A673 (cell line): ENCODE results near the gene FAS. TPM values are rescaled to one million over a fixed set of nuclear protein-coding genes. Genes with fewer than 3 reads are reported as not detected.

Experiments used
- BruUV-seq: library from RNA; stranded (reverse); fragments of 400-500 nt; replicated peaks from 2 replicates; lab custom pipeline; 2021; lab: Mats Ljungman, UMichigan
- CTCF ChIA-PET: fragments of 300-600 bp; sonication (Branson Sonifier 250); formaldehyde crosslinking; loops from one replicate; lab custom pipeline; 2022; ENCODE audit warnings: antibody characterized with exemption; lab: Charles Lee
- POLR2A ChIA-PET: fragments of 300-600 bp; sonication (Branson Sonifier 250); formaldehyde crosslinking; loops from one replicate; lab custom pipeline; 2022; ENCODE audit warnings: antibody characterized with exemption; ENCODE audit not compliant: low non-redundant PET; lab: Charles Lee
- DNase-seq: peaks from one replicate; pipeline ENCODE4 v3.0.0-alpha.2; 2015; ENCODE audit warnings: low spot score
- H3K27ac ChIP-seq: fragments of 200-600 bp; sonication (generic); 2 replicates; pipeline ENCODE4 v1.5.1; 2016; ENCODE audit warnings: mixed run types, low read depth, mild to moderate bottlenecking, mixed read lengths, antibody characterized with exemption, low read length; ENCODE audit not compliant: poor library complexity, severe bottlenecking
- H3K27me3 ChIP-seq: fragments of 200-600 bp; sonication (generic); replicated peaks from 2 replicates; pipeline ENCODE4 v1.6.1; 2017; ENCODE audit warnings: mixed run types, low read depth, mild to moderate bottlenecking, mixed read lengths, antibody characterized with exemption, low read length; ENCODE audit not compliant: insufficient read depth, poor library complexity
- H3K36me3 ChIP-seq: fragments of 200-600 bp; sonication (generic); 2 replicates; pipeline ENCODE4 v1.6.1; 2016; ENCODE audit warnings: mixed run types, mild to moderate bottlenecking, mixed read lengths, antibody characterized with exemption, low read length; ENCODE audit not compliant: insufficient read depth, poor library complexity, severe bottlenecking
- H3K4me1 ChIP-seq: fragments of 200-600 bp; sonication (generic); 2 replicates; pipeline ENCODE4 v1.6.1; 2017; ENCODE audit warnings: mixed run types, mild to moderate bottlenecking, mixed read lengths, antibody characterized with exemption, low read length; ENCODE audit not compliant: insufficient read depth, poor library complexity, severe bottlenecking
- H3K4me3 ChIP-seq: fragments of 200-600 bp; sonication (generic); 2 replicates; pipeline ENCODE4 v1.5.1; 2016; ENCODE audit warnings: low read depth, mixed run types, mild to moderate bottlenecking, mixed read lengths, low read length; ENCODE audit not compliant: poor library complexity, severe bottlenecking
- H3K9me3 ChIP-seq: fragments of 200-600 bp; sonication (generic); 2 replicates; pipeline ENCODE4 v1.6.1; 2016; ENCODE audit warnings: mixed run types, low read depth, mild to moderate bottlenecking, mixed read lengths, antibody characterized with exemption, low read length; ENCODE audit not compliant: poor library complexity, severe bottlenecking
- EZH2 ChIP-seq: fragments of 200-600 bp; sonication (generic); IDR thresholded peaks from 2 replicates; pipeline ENCODE4 v1.6.1; 2017; ENCODE audit warnings: borderline replicate concordance, low read depth, mild to moderate bottlenecking, mixed read lengths, antibody characterized with exemption, low read length; ENCODE audit not compliant: poor library complexity, severe bottlenecking
- intact Hi-C: fragments of 100-400 bp; cut with micrococcal nuclease; formaldehyde crosslinking; loops from one replicate; pipeline ENCODE4 v1.10.0; 2022; ENCODE audit not compliant: unreplicated experiment
- total RNA-seq: library from RNA; stranded (reverse); gene quantifications from 2 replicates; pipeline ENCODE4 v1.2.3, GENCODE V29; 2021
- TF ChIP-seq, protein P1 (sequence below): fragments of 300-800, 200-600 bp; sonication (generic); conservative IDR thresholded peaks from 2 replicates; pipeline ENCODE4 v1.5.1; 2017; ENCODE audit warnings: low read depth, mild to moderate bottlenecking, antibody characterized with exemption, low read length, moderate library complexity, mixed read lengths

The FAS gene
- total RNA-seq, 1 experiment from 2014 or later = 30.4 TPM

DNA sequence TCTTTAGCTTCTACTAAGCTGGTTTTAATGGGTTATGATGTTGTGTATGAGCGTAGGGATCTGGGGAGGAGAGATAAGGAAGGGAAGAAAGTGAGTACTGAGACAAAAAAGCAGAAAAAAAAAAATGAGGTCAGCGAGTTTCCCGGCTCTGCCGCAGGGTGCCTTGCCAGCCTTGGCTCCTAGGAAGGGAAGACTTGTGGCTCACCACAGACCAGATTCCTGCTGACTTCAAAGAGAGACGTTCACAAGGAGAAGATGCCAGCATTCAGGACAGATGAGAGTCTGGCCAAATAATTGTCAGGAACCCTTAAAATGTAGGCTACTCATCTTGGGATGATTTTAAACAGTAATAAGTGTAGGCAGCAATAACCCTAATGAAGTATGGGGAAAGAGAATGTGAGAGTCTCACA is 11.4 kb upstream of the FAS start:
- no peaks in the 10 kb centered on the region for H3K36me3 ChIP-seq
- DNase-seq = peak; percentile 68
- POLR2A ChIA-PET = no interaction called here

DNA sequence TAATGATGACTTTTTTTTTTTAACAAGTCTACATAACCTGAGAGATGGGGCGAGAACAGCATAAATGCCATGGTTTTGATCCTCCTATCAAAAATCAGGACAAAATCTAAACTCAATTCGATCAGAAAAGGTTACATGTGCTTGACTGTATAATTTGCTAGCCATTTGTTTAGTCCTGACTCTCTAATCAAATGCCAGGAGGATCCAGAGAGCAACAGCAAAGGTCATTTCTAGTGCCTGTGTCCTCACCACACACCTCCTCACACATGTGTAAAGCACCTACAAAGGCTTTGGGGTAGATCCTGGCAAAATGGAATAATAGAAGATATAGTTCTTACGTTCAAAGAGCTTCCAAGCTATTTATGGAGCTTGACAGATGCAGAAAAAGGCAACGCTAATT is 11.0 kb upstream of the FAS start:
- H3K27me3 ChIP-seq = no peaks in the 10 kb centered on the region
- TF ChIP-seq, protein P1, sequence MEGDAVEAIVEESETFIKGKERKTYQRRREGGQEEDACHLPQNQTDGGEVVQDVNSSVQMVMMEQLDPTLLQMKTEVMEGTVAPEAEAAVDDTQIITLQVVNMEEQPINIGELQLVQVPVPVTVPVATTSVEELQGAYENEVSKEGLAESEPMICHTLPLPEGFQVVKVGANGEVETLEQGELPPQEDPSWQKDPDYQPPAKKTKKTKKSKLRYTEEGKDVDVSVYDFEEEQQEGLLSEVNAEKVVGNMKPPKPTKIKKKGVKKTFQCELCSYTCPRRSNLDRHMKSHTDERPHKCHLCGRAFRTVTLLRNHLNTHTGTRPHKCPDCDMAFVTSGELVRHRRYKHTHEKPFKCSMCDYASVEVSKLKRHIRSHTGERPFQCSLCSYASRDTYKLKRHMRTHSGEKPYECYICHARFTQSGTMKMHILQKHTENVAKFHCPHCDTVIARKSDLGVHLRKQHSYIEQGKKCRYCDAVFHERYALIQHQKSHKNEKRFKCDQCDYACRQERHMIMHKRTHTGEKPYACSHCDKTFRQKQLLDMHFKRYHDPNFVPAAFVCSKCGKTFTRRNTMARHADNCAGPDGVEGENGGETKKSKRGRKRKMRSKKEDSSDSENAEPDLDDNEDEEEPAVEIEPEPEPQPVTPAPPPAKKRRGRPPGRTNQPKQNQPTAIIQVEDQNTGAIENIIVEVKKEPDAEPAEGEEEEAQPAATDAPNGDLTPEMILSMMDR = no peak
- no peak for TF ChIP-seq EZH2
- H3K36me3 ChIP-seq = no peaks in the 10 kb centered on the region
- H3K27ac ChIP-seq = peak overlapping the region; percentile 75
- H3K4me1 ChIP-seq = peaks cover 78% of the 10 kb centered on the region
- no peak for DNase-seq
- TSS peak; percentile 85 for BruUV-seq
- intact Hi-C loops = no loop called here
- ChIA-PET POLR2A (no interaction called here), CTCF (no interaction called here)
- no peaks in the 10 kb centered on the region for H3K9me3 ChIP-seq
- no peak overlapping the region for H3K4me3 ChIP-seq

More for the DNA sequence above, 11.4 kb upstream of the FAS start:
- Histone ChIP-seq H3K27me3 (no peaks in the 10 kb centered on the region), H3K9me3 (no peaks in the 10 kb centered on the region), H3K27ac (peak overlapping the region; percentile 75), H3K4me1 (peaks cover 78% of the 10 kb centered on the region), H3K4me3 (no peak overlapping the region)
- BruUV-seq = no TSS peak
- intact Hi-C loops = no loop called here
- TF ChIP-seq, protein P1 = no peak
- TF ChIP-seq EZH2 = no peak
- CTCF ChIA-PET = no interaction called here

DNA sequence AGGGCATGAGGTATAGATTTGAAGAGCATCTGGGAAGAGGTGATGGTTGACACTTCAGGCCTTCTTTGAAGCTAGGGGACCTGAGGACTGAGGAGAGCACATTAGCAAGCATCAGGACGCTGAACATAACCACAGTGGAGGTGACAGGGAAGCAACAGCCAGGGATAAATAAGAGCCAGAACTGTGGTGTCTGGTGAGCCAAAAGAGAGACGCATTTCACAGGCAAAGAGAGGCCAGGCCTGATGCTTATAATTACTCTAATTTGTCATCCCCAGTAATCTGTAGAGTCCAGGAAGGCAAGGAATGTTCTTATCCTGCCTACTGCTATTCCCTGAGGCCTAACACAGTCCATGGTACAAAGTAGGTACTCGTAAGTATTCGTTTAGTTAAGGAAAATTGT is 10.4 kb upstream of the FAS start:
- intact Hi-C loops = no loop called here
- POLR2A ChIA-PET = no interaction called here
- TF ChIP-seq EZH2 = no peak
- TF ChIP-seq, protein P1 = no peak
- CTCF ChIA-PET = no interaction called here
- DNase-seq = no peak
- no peaks in the 10 kb centered on the region for H3K27me3 ChIP-seq
- no peaks in the 10 kb centered on the region for H3K36me3 ChIP-seq
- H3K9me3 ChIP-seq = no peaks in the 10 kb centered on the region
- BruUV-seq = no TSS peak
- peak overlapping the region; percentile 75 for H3K27ac ChIP-seq
- H3K4me3 ChIP-seq = no peak overlapping the region
- H3K4me1 ChIP-seq = peaks cover 82% of the 10 kb centered on the region
